K562 (cell line): Measurements from ENCODE around the gene CRABP2. TPM values are rescaled to one million over a fixed set of nuclear protein-coding genes. Genes with fewer than 3 reads are reported as not detected.

Experiments
- ARID2 ChIP-seq: fragments of 450-650 bp; IDR thresholded peaks from 2 replicates; pipeline ENCODE4 v1.6.1; 2017; ENCODE audit warnings: antibody characterized with exemption, mild to moderate bottlenecking
- BCLAF1 ChIP-seq, 2 experiments: fragments of 450-650 bp in 1 of 2; IDR thresholded peaks; 2 replicates each; pipeline ENCODE4 v1.6.1; 2011 to 2017; ENCODE audit warnings: low read depth in 2 of 2, antibody characterized with exemption in 1 of 2, borderline replicate concordance in 1 of 2, low read length in 1 of 2, mild to moderate bottlenecking in 1 of 2, mixed read lengths in 1 of 2; ENCODE audit not compliant: control insufficient read depth in 1 of 2
- BRD9 ChIP-seq: fragments of 450-650 bp; IDR thresholded peaks from 2 replicates; pipeline ENCODE4 v1.6.1; 2018; ENCODE audit warnings: low read depth; ENCODE audit not compliant: partially characterized antibody
- CC2D1A ChIP-seq: fragments of 450-650 bp; IDR thresholded peaks from 2 replicates; pipeline ENCODE4 v1.6.1; 2017; ENCODE audit warnings: mild to moderate bottlenecking
- ELF1 ChIP-seq: fragments of 200-800 bp; sonication (Bioruptor generic); IDR thresholded peaks from 2 replicates; pipeline ENCODE4 v1.6.1; 2016; ENCODE audit warnings: missing genetic modification characterization, missing compliant biosample characterization
- ESRRA ChIP-seq: fragments of 450-650 bp; IDR thresholded peaks from 2 replicates; pipeline ENCODE4 v1.6.1; 2014; ENCODE audit warnings: low read depth, mild to moderate bottlenecking, moderate library complexity, borderline replicate concordance
- FOSL1 ChIP-seq: fragments of 200-800 bp; sonication (Bioruptor generic); conservative IDR thresholded peaks from 2 replicates; pipeline ENCODE4 v1.6.1; 2016; ENCODE audit warnings: missing genetic modification characterization, missing compliant biosample characterization
- GABPA ChIP-seq: fragments of 200-800 bp; sonication (Bioruptor generic); conservative IDR thresholded peaks from 2 replicates; pipeline ENCODE4 v1.6.1; 2016; ENCODE audit warnings: low read depth, missing genetic modification characterization, missing compliant biosample characterization
- LARP7 ChIP-seq: fragments of 450-650 bp; IDR thresholded peaks from 2 replicates; pipeline ENCODE4 v1.6.1; 2016
- MTA3 ChIP-seq: fragments of 450-650 bp; formaldehyde crosslinking; IDR thresholded peaks from 2 replicates; pipeline ENCODE4 v1.6.1; 2017; ENCODE audit warnings: mild to moderate bottlenecking, borderline replicate concordance
- NEUROD1 ChIP-seq: fragments of 150-350 bp; IDR thresholded peaks from 2 replicates; pipeline ENCODE4 v1.6.1; 2014; ENCODE audit warnings: borderline replicate concordance, low read length, low read depth; ENCODE audit not compliant: partially characterized antibody
- RAD21 ChIP-seq, 2 experiments: fragments of 250-450 bp in 1 of 2; fragments of 450-650 bp in 1 of 2; sonication (Bioruptor Pico) in 1 of 2; formaldehyde crosslinking in 1 of 2; IDR thresholded peaks in 1 of 2; conservative IDR thresholded peaks in 1 of 2; 2 replicates each; pipeline versions ENCODE4 v1.4.0 to v1.8.0; 2020 to 2022; ENCODE audit warnings: mild to moderate bottlenecking in 2 of 2, moderate library complexity in 1 of 2
- RBM25 ChIP-seq: fragments of 200-400 bp; formaldehyde crosslinking; IDR thresholded peaks from 2 replicates; pipeline ENCODE4 v1.6.1; 2018; ENCODE audit warnings: low read length, low read depth, moderate library complexity; ENCODE audit not compliant: severe bottlenecking
- RCOR1 ChIP-seq, 2 experiments: IDR thresholded peaks; 2 replicates each; pipeline ENCODE4 v1.6.1; 2012; ENCODE audit warnings: low read depth in 2 of 2, low read length in 2 of 2, borderline replicate concordance in 1 of 2, improper control_type of control experiment in 1 of 2
- SMC3 ChIP-seq: conservative IDR thresholded peaks from 2 replicates; pipeline ENCODE4 v1.6.1; 2011; ENCODE audit warnings: low read depth, low read length, improper control_type of control experiment; ENCODE audit not compliant: insufficient read depth
- STAG1 ChIP-seq: sonication (generic); formaldehyde crosslinking; IDR thresholded peaks from 2 replicates; pipeline ENCODE4 v1.5.0; 2020; ENCODE audit warnings: missing genetic modification reagents, borderline replicate concordance
- TEAD1 ChIP-seq, 2 experiments: fragments of 450-650 bp in 1 of 2; sonication (generic) in 1 of 2; formaldehyde crosslinking; IDR thresholded peaks; 2 replicates each; pipeline versions ENCODE4 v1.4.0 to v1.8.0; 2020 to 2022; ENCODE audit warnings: mild to moderate bottlenecking in 2 of 2, missing genetic modification reagents in 1 of 2
- TOE1 ChIP-seq, 2 experiments: fragments of 450-650 bp in 1 of 2; sonication (generic) in 1 of 2; formaldehyde crosslinking in 1 of 2; IDR thresholded peaks; 2 replicates each; pipeline versions ENCODE4 v1.7.1 to v1.8.0; 2016 to 2022; ENCODE audit warnings: borderline replicate concordance in 2 of 2, mild to moderate bottlenecking in 2 of 2, antibody characterized with exemption in 1 of 2, inconsistent platforms in 1 of 2, low read depth in 1 of 2, missing genetic modification reagents in 1 of 2, moderate library complexity in 1 of 2
- ZNF512 ChIP-seq: IDR thresholded peaks from 2 replicates; pipeline ENCODE4 v1.6.1; 2016; ENCODE audit warnings: missing genetic modification characterization, missing compliant biosample characterization
- ZSCAN32 ChIP-seq: fragments of 450-650 bp; formaldehyde crosslinking; IDR thresholded peaks from 2 replicates; pipeline ENCODE4 v1.4.0; 2020; ENCODE audit warnings: mild to moderate bottlenecking, moderate library complexity
- polyA plus RNA-seq, 8 experiments: library from polyadenylated mRNA; depleted of rRNA in 4 of 8; stranded (reverse) in 5 of 8; unstranded in 3 of 8; fragments of >200 nt; fragmentation: Nextera tagmentation in 2 of 8; fragmentation: Illumina TruSeq in 1 of 8; extraction: Ambion mirVana in 2 of 8; extraction: Trizol in 1 of 8; gene quantifications; 2 replicates each; pipeline versions ENCODE4 v1.2.1 to v1.2.3, GENCODE V29; 2011 to 2014; ENCODE audit warnings: inconsistent platforms in 1 of 8, missing spikeins in 1 of 8
- total RNA-seq, 7 experiments: library from RNA; depleted of rRNA in 6 of 7; stranded (reverse); fragments of >200 nt in 6 of 7; fragmentation: Illumina TruSeq in 2 of 7; extraction: Trizol in 2 of 7; gene quantifications; 2 replicates each; pipeline versions ENCODE4 v1.2.1 to v1.2.3, GENCODE V29; 2011 to 2021; ENCODE audit warnings: low replicate concordance in 1 of 7

CRABP2 gene
- total and polyA plus RNA-seq, 9 of the 15 experiments (the other 6 are each of a cell fraction or from before 2014, with no cell fraction given): 0.30 to 2.5 (median 0.82) TPM

DNA sequence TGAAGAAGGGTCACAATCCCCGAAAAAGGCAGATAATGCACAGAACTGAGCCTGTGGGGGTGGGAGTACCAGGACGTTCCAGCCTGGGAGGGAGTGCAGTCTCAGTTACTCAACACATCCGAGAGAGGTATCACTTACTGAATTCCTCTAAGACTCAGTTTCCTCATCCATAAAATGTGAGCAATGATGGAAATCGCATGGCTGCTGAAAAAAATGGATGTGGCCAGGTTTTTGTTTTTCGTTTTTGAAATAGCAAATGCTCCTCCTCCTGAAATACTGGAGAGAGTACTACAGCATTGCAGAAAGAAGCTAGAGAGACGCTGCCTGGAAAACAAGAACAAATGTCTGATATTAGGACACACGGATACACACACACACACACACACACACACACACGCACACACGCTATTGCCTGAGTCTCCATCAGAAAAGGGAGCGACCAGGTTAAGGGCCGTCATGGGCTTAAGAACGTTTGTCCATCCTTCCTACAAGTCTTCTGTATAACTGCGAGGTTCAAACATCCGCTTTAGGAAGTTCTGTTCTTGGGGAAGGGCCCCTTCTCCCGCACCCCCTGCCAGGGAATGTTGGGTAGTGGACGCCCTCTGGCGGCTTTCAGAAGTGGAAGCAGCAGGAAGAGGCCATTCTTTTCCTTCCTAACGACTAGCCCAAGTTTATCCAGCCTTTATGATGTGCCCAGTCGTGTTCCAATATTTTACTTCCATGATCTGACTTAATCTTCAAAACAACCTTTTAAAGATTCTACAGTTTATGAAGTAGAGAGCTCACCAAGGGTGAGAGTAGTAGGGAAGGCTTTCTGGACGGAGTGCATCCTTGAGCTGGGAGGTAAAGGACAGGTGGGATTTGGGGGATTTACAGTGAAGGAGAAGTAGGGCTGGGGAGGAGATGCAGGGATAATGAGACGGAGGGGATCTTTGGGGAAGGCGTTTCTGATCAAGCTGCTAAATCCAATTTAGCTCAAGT, 27.5 kb downstream of the CRABP2 start (continued):
- peak; percentile 68 for TF ChIP-seq BRD9
- peak; percentile 96 for TF ChIP-seq ARID2
- TF ChIP-seq STAG1 (CRISPR knock-in tag): peak; percentile 51; the same call in 1 of the 2 replicates
- TF ChIP-seq MTA3: no peak
- TF ChIP-seq LARP7: 0 out of 2 replicates have a peak, but pooled peaks have one; percentile 26
- TF ChIP-seq ZSCAN32 (CRISPR knock-in tag): no peak
- TF ChIP-seq BCLAF1 (IDR thresholded peaks at IDR 0.05; ENCODE audit: borderline replicate concordance in 1 of 2, control insufficient read depth in 1 of 2, low read depth in 2 of 2, low read length in 1 of 2): 0 out of 4 replicates have a peak, but pooled peaks of 1 of the 2 experiments have one; percentile 13
- peak; percentile 3 for TF ChIP-seq RBM25
- TF ChIP-seq GABPA: peak; percentile 27
- peak; percentile 83 for TF ChIP-seq CC2D1A
- TF ChIP-seq ELF1 (tag): peak; percentile 41
- peak; percentile 16 to 81; a peak in 1 of 4 replicates for TF ChIP-seq TEAD1 (CRISPR knock-in tag; IDR thresholded peaks at IDR 0.05)
- peak; percentile 27 for TF ChIP-seq NEUROD1
- TF ChIP-seq ZNF512 (tag): 0 out of 2 replicates have a peak, but pooled peaks have one; percentile 23
- peak; percentile 99 for TF ChIP-seq RAD21 (CRISPR knock-in tag; conservative IDR thresholded peaks at IDR 0.05 in 1 of 2, IDR thresholded peaks at IDR 0.05 in 1 of 2)
- peak; percentile 20; the same call in 1 of the 2 replicates for TF ChIP-seq TOE1 (IDR thresholded peaks at IDR 0.05; ENCODE audit: borderline replicate concordance)
- TF ChIP-seq TOE1 (CRISPR knock-in tag; IDR thresholded peaks at IDR 0.05; ENCODE audit: borderline replicate concordance, low read depth): no peak
- peak; percentile 46; the same call in 1 of the 2 replicates for TF ChIP-seq FOSL1
- TF ChIP-seq SMC3: peak; percentile 94
- peak in 1 of 2 experiments; percentile 60; a peak in 2 of 4 replicates for TF ChIP-seq RCOR1 (IDR thresholded peaks at IDR 0.05; ENCODE audit: borderline replicate concordance in 1 of 2, low read depth in 2 of 2, low read length in 2 of 2)
- TF ChIP-seq ESRRA: no peak
